Neural progenitor cell (in vitro differentiated cells): ENCODE data around the gene HAX1. TPM values are rescaled to one million over a fixed set of nuclear protein-coding genes. Genes with fewer than 3 reads are reported as not detected.

ENCODE experiments used
- DNase-seq: peaks from one replicate; pipeline ENCODE4 v3.0.0-alpha.2; 2016; ENCODE audit warnings: low spot score
- H2AFZ ChIP-seq: fragments of 200-600 bp; sonication (generic); replicated peaks from 2 replicates; pipeline ENCODE4 v1.6.1; 2016; ENCODE audit warnings: antibody characterized with exemption
- H3F3A ChIP-seq: fragments of 200-600 bp; sonication (generic); 2 replicates; pipeline ENCODE4 v1.6.1; 2016; ENCODE audit warnings: antibody characterized with exemption, low read depth
- H3K27ac ChIP-seq: fragments of 200-600 bp; sonication (generic); 2 replicates; pipeline ENCODE4 v1.5.1; 2016; ENCODE audit warnings: mild to moderate bottlenecking
- H3K27me3 ChIP-seq: fragments of 200-600 bp; sonication (generic); 2 replicates; pipeline ENCODE4 v1.6.1; 2016; ENCODE audit warnings: mild to moderate bottlenecking, moderate library complexity
- H3K36me3 ChIP-seq: fragments of 200-600 bp; sonication (generic); 2 replicates; pipeline ENCODE4 v1.5.1; 2016
- H3K4me1 ChIP-seq: fragments of 200-600 bp; sonication (generic); 2 replicates; pipeline ENCODE4 v1.6.1; 2016; ENCODE audit warnings: mixed run types
- H3K4me2 ChIP-seq: fragments of 200-600 bp; sonication (generic); 2 replicates; pipeline ENCODE4 v1.6.1; 2016
- H3K4me3 ChIP-seq: fragments of 200-600 bp; sonication (generic); 2 replicates; pipeline ENCODE4 v1.5.1; 2016
- H3K79me2 ChIP-seq: fragments of 200-600 bp; sonication (generic); 2 replicates; pipeline ENCODE4 v1.6.1; 2016; ENCODE audit warnings: low read depth
- H3K9ac ChIP-seq: fragments of 200-600 bp; sonication (generic); 2 replicates; pipeline ENCODE4 v1.6.1; 2016
- H3K9me3 ChIP-seq: fragments of 200-600 bp; sonication (generic); 2 replicates; pipeline ENCODE4 v1.5.1; 2016; ENCODE audit warnings: low read depth
- H4K20me1 ChIP-seq: fragments of 200-600 bp; sonication (generic); 2 replicates; pipeline ENCODE4 v1.6.1; 2016; ENCODE audit warnings: low read depth
- H3K27ac Mint-ChIP-seq: 3 replicates; pipeline ENCODE4 v1.8.0; 2021; ENCODE audit warnings: mixed read lengths
- H3K27me3 Mint-ChIP-seq: 2 replicates; pipeline ENCODE4 v1.8.0; 2022; ENCODE audit warnings: low read depth, mild to moderate bottlenecking, inconsistent platforms, moderate library complexity, mixed read lengths; ENCODE audit not compliant: insufficient read depth
- H3K36me3 Mint-ChIP-seq: 3 replicates; pipeline ENCODE4 v1.8.0; 2021; ENCODE audit warnings: mixed read lengths
- H3K4me1 Mint-ChIP-seq: 3 replicates; pipeline ENCODE4 v1.8.0; 2021; ENCODE audit warnings: mixed read lengths
- H3K4me3 Mint-ChIP-seq: 3 replicates; pipeline ENCODE4 v1.8.0; 2021; ENCODE audit warnings: mild to moderate bottlenecking, moderate library complexity, mixed read lengths
- H3K9me3 Mint-ChIP-seq: 3 replicates; pipeline ENCODE4 v1.8.0; 2020; ENCODE audit warnings: mixed read lengths
- CTCF ChIP-seq: fragments of 200-600 bp; sonication (generic); IDR thresholded peaks from 2 replicates; pipeline ENCODE4 v1.5.1; 2017; ENCODE audit warnings: antibody characterized with exemption, mild to moderate bottlenecking
- EZH2 ChIP-seq: fragments of 200-600 bp; sonication (generic); IDR thresholded peaks from 2 replicates; pipeline ENCODE4 v1.6.1; 2017; ENCODE audit warnings: antibody characterized with exemption, mild to moderate bottlenecking, moderate library complexity
- EZH2phosphoT487 ChIP-seq: fragments of 200-600 bp; sonication (generic); IDR thresholded peaks from 2 replicates; pipeline ENCODE4 v1.6.1; 2017; ENCODE audit warnings: antibody characterized with exemption
- total RNA-seq: library from RNA; depleted of rRNA; stranded (reverse); fragments of >200 nt; gene quantifications from 2 replicates; pipeline ENCODE4 v1.2.3, GENCODE V29; 2015; ENCODE audit warnings: low replicate concordance

The HAX1 gene
- total RNA-seq, 1 donor from 2014 or later, result 57.9 TPM

GRCh38 chr1:154263465-154264332 lies 8.7 kb upstream of the HAX1 start:
- no peaks in the 10 kb centered on the region for H3K27me3 ChIP-seq
- H3K4me2 ChIP-seq, result no peak overlapping the region
- H3K36me3 Mint-ChIP-seq, result peaks cover 26% of the 10 kb centered on the region
- peaks cover 2% of the 10 kb centered on the region for H3K27me3 Mint-ChIP-seq
- no peak overlapping the region for H3K4me3 ChIP-seq
- H3K79me2 ChIP-seq, result no peaks in the 10 kb centered on the region
- no peak overlapping the region for H3K9ac ChIP-seq
- no peak overlapping the region for H3K27ac Mint-ChIP-seq
- no peak for DNase-seq
- peaks cover 2% of the 10 kb centered on the region for H3F3A ChIP-seq
- no peak overlapping the region for H2AFZ ChIP-seq
- H3K36me3 ChIP-seq, result peaks cover 10% of the 10 kb centered on the region
- H4K20me1 ChIP-seq, result peaks cover 20% of the 10 kb centered on the region
- no peak overlapping the region for H3K4me3 Mint-ChIP-seq
- H3K9me3 Mint-ChIP-seq, result no peaks in the 10 kb centered on the region
- no peaks in the 10 kb centered on the region for H3K4me1 ChIP-seq
- TF ChIP-seq EZH2phosphoT487, result no peak
- no peak for TF ChIP-seq CTCF
- no peak overlapping the region for H3K27ac ChIP-seq
- no peaks in the 10 kb centered on the region for H3K9me3 ChIP-seq
- no peaks in the 10 kb centered on the region for H3K4me1 Mint-ChIP-seq

- Histone ChIP-seq H2AFZ (no peak overlapping the region), H3K27ac (no peak overlapping the region), H3K36me3 (peaks cover 5% of the 10 kb centered on the region), H3K9me3 (no peaks in the 10 kb centered on the region), H4K20me1 (peaks cover 14% of the 10 kb centered on the region), H3K4me2 (no peak overlapping the region), H3K79me2 (no peaks in the 10 kb centered on the region), H3K9ac (no peak overlapping the region), H3F3A (peaks cover 2% of the 10 kb centered on the region), H3K4me3 (no peak overlapping the region), H3K4me1 (no peaks in the 10 kb centered on the region), H3K27me3 (no peaks in the 10 kb centered on the region)
- no peak for DNase-seq
- no peak overlapping the region for H3K4me3 Mint-ChIP-seq
- TF ChIP-seq CTCF, result no peak
- TF ChIP-seq EZH2phosphoT487, result no peak
- TF ChIP-seq EZH2, result no peak
- peaks cover 4% of the 10 kb centered on the region for H3K27me3 Mint-ChIP-seq
- peaks cover 26% of the 10 kb centered on the region for H3K36me3 Mint-ChIP-seq
- no peaks in the 10 kb centered on the region for H3K4me1 Mint-ChIP-seq
- no peaks in the 10 kb centered on the region for H3K9me3 Mint-ChIP-seq
- no peak overlapping the region for H3K27ac Mint-ChIP-seq
Observed at GRCh38 chr1:154264454-154264853, 8.0 kb upstream of the HAX1 start.

- H2AFZ ChIP-seq, result no peak overlapping the region
- H3K4me2 ChIP-seq, result no peak overlapping the region
- H3K27me3 Mint-ChIP-seq, result peaks cover 4% of the 10 kb centered on the region
- no peak overlapping the region for H3K9ac ChIP-seq
- no peak overlapping the region for H3K27ac Mint-ChIP-seq
- no peak overlapping the region for H3K27ac ChIP-seq
- no peaks in the 10 kb centered on the region for H3K27me3 ChIP-seq
- H3K4me3 Mint-ChIP-seq, result no peak overlapping the region
- H3K36me3 Mint-ChIP-seq, result peaks cover 22% of the 10 kb centered on the region
- no peaks in the 10 kb centered on the region for H3K36me3 ChIP-seq
- DNase-seq, result no peak
- no peak overlapping the region for H3K4me3 ChIP-seq
- H3K9me3 ChIP-seq, result no peaks in the 10 kb centered on the region
- H3K4me1 Mint-ChIP-seq, result no peaks in the 10 kb centered on the region
- no peaks in the 10 kb centered on the region for H3K4me1 ChIP-seq
- H3K79me2 ChIP-seq, result no peaks in the 10 kb centered on the region
- peaks cover 5% of the 10 kb centered on the region for H3F3A ChIP-seq
- TF ChIP-seq EZH2 (no peak), EZH2phosphoT487 (no peak), CTCF (no peak)
- H4K20me1 ChIP-seq, result peaks cover 8% of the 10 kb centered on the region
- no peaks in the 10 kb centered on the region for H3K9me3 Mint-ChIP-seq
Observed at GRCh38 chr1:154265586-154265985, 6.8 kb upstream of the HAX1 start.
